ENCODE data around the gene RAB9B. TPM values are rescaled to one million over a fixed set of nuclear protein-coding genes. Genes with fewer than 3 reads are reported as not detected.

RAB9B gene
- total RNA-seq, 1 donor from 2014 or later: 2.4 TPM

DNA sequence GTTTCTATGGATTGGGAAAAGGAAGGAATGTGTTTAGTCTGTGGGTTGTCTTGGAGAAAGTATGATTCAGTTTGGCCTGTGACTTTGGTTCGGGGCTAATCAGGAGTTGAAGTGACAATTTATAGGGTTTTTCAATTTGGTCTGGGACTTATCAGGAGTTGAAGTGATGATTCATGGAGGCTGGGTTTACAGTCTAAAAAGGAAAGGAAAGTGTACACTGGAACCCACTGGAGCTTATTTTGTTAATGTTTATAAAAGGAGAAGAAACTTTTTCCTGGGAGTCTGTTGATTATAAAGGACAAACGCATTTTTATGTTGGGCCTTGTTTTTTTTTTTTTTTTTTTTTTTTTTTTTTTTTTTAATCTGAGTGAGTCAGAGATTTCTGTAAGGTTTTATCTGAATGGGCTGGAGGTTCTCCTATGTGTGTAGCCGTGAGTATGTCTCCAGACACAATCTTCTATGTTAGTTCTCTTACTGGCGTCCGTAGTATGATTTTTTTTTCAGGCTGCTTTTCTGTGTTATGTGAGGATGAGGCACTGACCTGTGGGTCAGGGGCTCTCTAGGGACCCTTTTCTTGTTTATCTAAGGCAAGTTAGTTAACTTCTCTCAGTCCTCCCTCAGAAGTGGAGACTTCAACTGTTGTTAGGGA, 33.0 kb upstream of the RAB9B start:
- Mint-ChIP-seq H3K27me3 (ENCODE audit: unreplicated experiment) (no peaks in the 10 kb centered on the region), H3K27ac (ENCODE audit: unreplicated experiment) (peak overlapping the region; percentile 58), H3K4me3 (ENCODE audit: unreplicated experiment) (peak overlapping the region; percentile 3), H3K4me1 (ENCODE audit: unreplicated experiment) (peaks cover 12% of the 10 kb centered on the region), H3K9me3 (ENCODE audit: unreplicated experiment) (peaks cover 4% of the 10 kb centered on the region), H3K36me3 (ENCODE audit: unreplicated experiment) (no peaks in the 10 kb centered on the region)
- no peak for TF ChIP-seq CTCF (IDR thresholded peaks at IDR 0.05)
- no peak for DNase-seq (ENCODE audit: extremely low spot score, unreplicated experiment)

DNA sequence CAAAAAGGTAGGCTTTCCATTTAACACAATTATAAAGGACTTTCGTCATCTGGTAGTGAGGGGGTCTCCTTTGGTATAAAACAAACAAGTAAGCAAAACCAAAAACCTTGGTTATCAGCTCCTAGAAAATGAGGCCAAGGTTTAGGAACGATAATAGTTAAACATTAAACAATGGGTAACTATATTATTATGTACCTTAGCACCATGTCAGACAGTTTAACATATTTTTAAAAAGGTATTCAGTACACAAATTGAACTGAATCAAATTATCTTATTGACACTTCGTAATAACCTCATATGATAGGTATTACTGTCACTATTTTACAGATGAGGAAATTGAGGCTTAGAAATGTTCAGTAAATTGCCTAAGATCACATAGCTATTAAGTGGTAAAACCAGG, 32.1 kb upstream of the RAB9B start:
- no peaks in the 10 kb centered on the region for H3K27me3 Mint-ChIP-seq (ENCODE audit: unreplicated experiment)
- H3K36me3 Mint-ChIP-seq (ENCODE audit: unreplicated experiment): no peaks in the 10 kb centered on the region
- DNase-seq (ENCODE audit: extremely low spot score, unreplicated experiment): no peak
- peaks cover 4% of the 10 kb centered on the region for H3K9me3 Mint-ChIP-seq (ENCODE audit: unreplicated experiment)
- TF ChIP-seq CTCF (IDR thresholded peaks at IDR 0.05): no peak
- H3K4me3 Mint-ChIP-seq (ENCODE audit: unreplicated experiment): no peak overlapping the region
- H3K4me1 Mint-ChIP-seq (ENCODE audit: unreplicated experiment): peaks cover 17% of the 10 kb centered on the region
- H3K27ac Mint-ChIP-seq (ENCODE audit: unreplicated experiment): no peak overlapping the region

DNA sequence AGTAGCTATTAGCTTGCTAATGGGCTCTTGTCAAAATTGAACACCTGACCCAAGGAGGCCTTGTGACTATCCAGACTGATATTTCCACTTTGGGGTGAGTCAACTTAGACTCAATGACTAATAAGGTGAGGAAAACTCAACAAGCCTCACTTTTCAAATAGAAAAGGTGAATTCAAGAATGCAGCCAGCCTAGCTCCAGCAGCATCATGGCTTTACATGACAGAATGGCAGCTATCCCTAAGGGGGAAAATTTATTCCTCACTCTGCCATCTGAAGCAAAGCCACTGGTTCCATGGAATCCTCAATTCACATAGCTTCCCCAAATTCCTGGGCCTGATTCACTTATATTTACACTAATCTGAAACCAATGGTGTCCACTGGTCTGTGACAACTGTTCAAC, 29.1 kb upstream of the RAB9B start:
- no peak for DNase-seq (ENCODE audit: extremely low spot score, unreplicated experiment)
- Mint-ChIP-seq H3K27me3 (ENCODE audit: unreplicated experiment) (no peaks in the 10 kb centered on the region), H3K4me3 (ENCODE audit: unreplicated experiment) (no peak overlapping the region), H3K9me3 (ENCODE audit: unreplicated experiment) (peaks cover 4% of the 10 kb centered on the region), H3K4me1 (ENCODE audit: unreplicated experiment) (peaks cover 17% of the 10 kb centered on the region), H3K27ac (ENCODE audit: unreplicated experiment) (no peak overlapping the region), H3K36me3 (ENCODE audit: unreplicated experiment) (no peaks in the 10 kb centered on the region)
- no peak for TF ChIP-seq CTCF (IDR thresholded peaks at IDR 0.05)

DNA sequence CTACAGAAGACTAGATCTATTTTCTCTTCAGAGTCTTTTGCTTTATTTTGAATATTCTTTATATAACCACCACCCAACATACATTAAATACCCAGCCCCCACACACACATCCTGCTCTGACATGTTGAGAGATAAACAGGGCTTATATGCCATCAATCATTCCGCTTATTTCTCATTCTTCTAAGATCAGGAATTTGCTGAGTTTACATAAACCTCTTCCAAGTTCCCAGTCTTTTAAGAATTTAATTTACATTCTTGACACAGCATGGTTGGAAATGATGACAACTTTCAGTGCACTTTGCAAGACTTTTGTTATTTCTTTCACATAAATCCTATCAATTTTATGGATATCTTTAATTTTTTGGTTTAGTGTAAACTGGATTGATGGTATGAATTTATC, 17.5 kb upstream of the RAB9B start:
- Mint-ChIP-seq H3K27me3 (ENCODE audit: unreplicated experiment) (no peaks in the 10 kb centered on the region), H3K27ac (ENCODE audit: unreplicated experiment) (no peak overlapping the region), H3K4me3 (ENCODE audit: unreplicated experiment) (no peak overlapping the region), H3K4me1 (ENCODE audit: unreplicated experiment) (peaks cover 19% of the 10 kb centered on the region), H3K36me3 (ENCODE audit: unreplicated experiment) (no peaks in the 10 kb centered on the region), H3K9me3 (ENCODE audit: unreplicated experiment) (no peaks in the 10 kb centered on the region)
- DNase-seq (ENCODE audit: extremely low spot score, unreplicated experiment): no peak
- no peak for TF ChIP-seq CTCF (IDR thresholded peaks at IDR 0.05)

GRCh38 chrX:103847174-103847870, 15.3 kb upstream of the RAB9B start:
- H3K9me3 Mint-ChIP-seq (ENCODE audit: unreplicated experiment): no peaks in the 10 kb centered on the region
- no peak for TF ChIP-seq CTCF (IDR thresholded peaks at IDR 0.05)
- DNase-seq (ENCODE audit: extremely low spot score, unreplicated experiment): no peak
- H3K4me3 Mint-ChIP-seq (ENCODE audit: unreplicated experiment): no peak overlapping the region
- H3K4me1 Mint-ChIP-seq (ENCODE audit: unreplicated experiment): peaks cover 19% of the 10 kb centered on the region
- no peaks in the 10 kb centered on the region for H3K36me3 Mint-ChIP-seq (ENCODE audit: unreplicated experiment)
- H3K27ac Mint-ChIP-seq (ENCODE audit: unreplicated experiment): no peak overlapping the region
- H3K27me3 Mint-ChIP-seq (ENCODE audit: unreplicated experiment): no peaks in the 10 kb centered on the region
